Measurements from ENCODE around the gene BSCL2.
"Not testable (repeated sequence)": the region's sequence is repeated elsewhere in the genome, so short reads cannot be mapped to it uniquely, and the experiment has no call there.

The BSCL2 gene

GRCh38 chr11:62707277-62707861 is at the start of gene BSCL2, which contains the start of gene GNG3:
Gene BSCL2, minus strand, starts transcription at chr11:62707424. Its CDS starts 229 bp downstream, at chr11:62707195.
Gene GNG3, plus strand, starts transcription at chr11:62707676. Its CDS starts 620 bp downstream, at chr11:62708296.
- no peak for DNase-seq (ENCODE audit: low spot score)

GRCh38 chr11:62755086-62755615 is 47.9 kb upstream of the BSCL2 start:
- no peak for DNase-seq (ENCODE audit: low spot score)

- DNase-seq (ENCODE audit: low spot score): peak; percentile 99
These were observed 46.7 kb upstream of the BSCL2 start, which contains the start of gene ZBTB3 for GRCh38 chr11:62753736-62754603. Gene ZBTB3, minus strand, starts transcription at chr11:62754160. Its CDS starts 496 bp downstream, at chr11:62753664.

GRCh38 chr11:62752994-62753735 is 45.9 kb upstream of the BSCL2 start:
- DNase-seq (ENCODE audit: low spot score): no peak

- no peak for DNase-seq (ENCODE audit: low spot score)
These were observed 45.1 kb upstream of the BSCL2 start for GRCh38 chr11:62752177-62752785.

- DNase-seq (ENCODE audit: low spot score): not testable (repeated sequence)
These were observed 42.7 kb upstream of the BSCL2 start for GRCh38 chr11:62749931-62750330.

GRCh38 chr11:62747475-62748160 is 40.4 kb upstream of the BSCL2 start:
- no peak for DNase-seq (ENCODE audit: low spot score)

GRCh38 chr11:62737196-62737595 is 30.0 kb upstream of the BSCL2 start:
- DNase-seq (ENCODE audit: low spot score): no peak

- DNase-seq (ENCODE audit: low spot score): no peak
These were observed 25.6 kb upstream of the BSCL2 start for GRCh38 chr11:62732830-62733229.

GRCh38 chr11:62730076-62730475 is 22.9 kb upstream of the BSCL2 start:
- not testable (repeated sequence) for DNase-seq (ENCODE audit: low spot score)

GRCh38 chr11:62728171-62728988 is 21.2 kb upstream of the BSCL2 start, which contains the start of gene TTC9C:
Gene TTC9C, plus strand, starts transcription at chr11:62728486. Its CDS starts 363 bp downstream, at chr11:62728849.
- DNase-seq (ENCODE audit: low spot score): peak; percentile 82

- peak; percentile 96 for DNase-seq (ENCODE audit: low spot score)
These were observed 20.6 kb upstream of the BSCL2 start for GRCh38 chr11:62727872-62728170.

- DNase-seq (ENCODE audit: low spot score): peak; percentile 99
These were observed 20.1 kb upstream of the BSCL2 start, which contains the start of gene HNRNPUL2 for GRCh38 chr11:62727165-62727871. Gene HNRNPUL2, minus strand, starts transcription at chr11:62727457. Its CDS starts 301 bp downstream, at chr11:62727156.

GRCh38 chr11:62726915-62727164 is 19.6 kb upstream of the BSCL2 start:
- DNase-seq (ENCODE audit: low spot score): no peak

GRCh38 chr11:62726156-62726914 is 19.1 kb upstream of the BSCL2 start:
- no peak for DNase-seq (ENCODE audit: low spot score)

GRCh38 chr11:62725646-62726045 is 18.4 kb upstream of the BSCL2 start:
- DNase-seq (ENCODE audit: low spot score): no peak

- DNase-seq (ENCODE audit: low spot score): no peak
These were observed 16.9 kb upstream of the BSCL2 start for GRCh38 chr11:62724171-62724570.

- DNase-seq (ENCODE audit: low spot score): no peak
These were observed 14.8 kb upstream of the BSCL2 start for GRCh38 chr11:62721994-62722393.

Measured in activated CD4-positive, alpha-beta T cell treated with anti-CD3 and anti-CD28 coated beads, Interleukin-2, Interleukin-4, amounts not matched to agents 100 ng/mL and 50 ng/mL, durations not matched to agents 16 hours and 8 hours (primary cell).